KMS-11 (cell line): ENCODE results near the gene ZKSCAN8.

Experiments used
- H2AFZ ChIP-seq: fragments of 200-600 bp; sonication (generic); 2 replicates; pipeline ENCODE4 v1.6.1; 2016; ENCODE audit warnings: antibody characterized with exemption, mixed run types, low read depth
- H3K27ac ChIP-seq: fragments of 200-600 bp; sonication (generic); 2 replicates; pipeline ENCODE4 v1.6.1; 2016; ENCODE audit warnings: mild to moderate bottlenecking, mixed run types
- H3K27me3 ChIP-seq: fragments of 200-600 bp; sonication (generic); 2 replicates; pipeline ENCODE4 v1.6.1; 2017; ENCODE audit warnings: mild to moderate bottlenecking, low read depth, mixed run types, moderate library complexity; ENCODE audit not compliant: insufficient read depth
- H3K36me3 ChIP-seq: fragments of 200-600 bp; sonication (generic); 2 replicates; pipeline ENCODE4 v1.6.1; 2017; ENCODE audit warnings: mild to moderate bottlenecking, mixed run types; ENCODE audit not compliant: insufficient read depth
- H3K4me1 ChIP-seq: fragments of 200-600 bp; sonication (generic); 2 replicates; pipeline ENCODE4 v1.6.1; 2016; ENCODE audit warnings: mild to moderate bottlenecking, low read depth, mixed run types; ENCODE audit not compliant: poor library complexity, severe bottlenecking
- H3K4me2 ChIP-seq: fragments of 200-600 bp; sonication (generic); 2 replicates; pipeline ENCODE4 v1.7.0; 2016; ENCODE audit warnings: mild to moderate bottlenecking, mixed run types
- H3K4me3 ChIP-seq: fragments of 200-600 bp; sonication (generic); IDR thresholded peaks from 2 replicates; pipeline ENCODE4 v1.6.1; 2017; ENCODE audit warnings: low read depth, low read length, mixed read lengths; ENCODE audit not compliant: insufficient read depth
- H3K79me2 ChIP-seq: fragments of 200-600 bp; sonication (generic); 2 replicates; pipeline ENCODE4 v1.6.1; 2016; ENCODE audit warnings: low read depth, mixed run types; ENCODE audit not compliant: insufficient read depth
- H3K9ac ChIP-seq: fragments of 200-600 bp; sonication (generic); 2 replicates; pipeline ENCODE4 v1.6.1; 2016; ENCODE audit warnings: mild to moderate bottlenecking, mixed run types
- H4K20me1 ChIP-seq: fragments of 200-600 bp; sonication (generic); 2 replicates; pipeline ENCODE4 v1.6.1; 2016; ENCODE audit warnings: mild to moderate bottlenecking, mixed run types; ENCODE audit not compliant: insufficient read depth
- CTCF ChIP-seq: fragments of 200-600 bp; sonication (generic); conservative IDR thresholded peaks from 2 replicates; pipeline ENCODE4 v1.6.1; 2017; ENCODE audit warnings: low read depth, mild to moderate bottlenecking, antibody characterized with exemption, low read length, moderate library complexity, mixed read lengths

ZKSCAN8 gene

GRCh38 chr6:28171271-28171670, 29.6 kb downstream of the ZKSCAN8 start:
- Histone ChIP-seq H3K4me2 (no peak overlapping the region), H2AFZ (no peak overlapping the region), H3K27ac (no peak overlapping the region), H3K4me1 (no peaks in the 10 kb centered on the region), H3K4me3 (no peak overlapping the region), H3K36me3 (no peaks in the 10 kb centered on the region), H3K27me3 (no peaks in the 10 kb centered on the region), H3K9ac (no peak overlapping the region), H3K79me2 (no peaks in the 10 kb centered on the region), H4K20me1 (no peaks in the 10 kb centered on the region)
- no peak for TF ChIP-seq CTCF

- H3K27ac ChIP-seq, result no peak overlapping the region
- no peak overlapping the region for H3K9ac ChIP-seq
- no peak overlapping the region for H3K4me3 ChIP-seq
- no peak overlapping the region for H2AFZ ChIP-seq
- no peak overlapping the region for H3K4me2 ChIP-seq
- H3K36me3 ChIP-seq, result no peaks in the 10 kb centered on the region
- no peaks in the 10 kb centered on the region for H3K79me2 ChIP-seq
- H3K27me3 ChIP-seq, result no peaks in the 10 kb centered on the region
- H3K4me1 ChIP-seq, result no peaks in the 10 kb centered on the region
- TF ChIP-seq CTCF, result no peak
- no peaks in the 10 kb centered on the region for H4K20me1 ChIP-seq
Observed at GRCh38 chr6:28172006-28172405, 30.3 kb downstream of the ZKSCAN8 start.

GRCh38 chr6:28176373-28176772, 34.7 kb downstream of the ZKSCAN8 start:
- no peak overlapping the region for H3K9ac ChIP-seq
- no peaks in the 10 kb centered on the region for H3K4me1 ChIP-seq
- no peak overlapping the region for H3K4me2 ChIP-seq
- no peaks in the 10 kb centered on the region for H4K20me1 ChIP-seq
- H2AFZ ChIP-seq, result no peak overlapping the region
- no peaks in the 10 kb centered on the region for H3K36me3 ChIP-seq
- H3K79me2 ChIP-seq, result no peaks in the 10 kb centered on the region
- no peaks in the 10 kb centered on the region for H3K27me3 ChIP-seq
- H3K4me3 ChIP-seq, result no peak overlapping the region
- no peak for TF ChIP-seq CTCF
- H3K27ac ChIP-seq, result no peak overlapping the region

GRCh38 chr6:28182255-28182654, 40.6 kb downstream of the ZKSCAN8 start:
- no peak overlapping the region for H3K4me3 ChIP-seq
- H3K4me2 ChIP-seq, result no peak overlapping the region
- no peak for TF ChIP-seq CTCF

More at GRCh38 chr6:28182255-28182654, 40.6 kb downstream of the ZKSCAN8 start:
- Histone ChIP-seq H2AFZ (no peak overlapping the region), H3K79me2 (no peaks in the 10 kb centered on the region), H3K36me3 (no peaks in the 10 kb centered on the region), H3K9ac (no peak overlapping the region), H3K27me3 (no peaks in the 10 kb centered on the region), H4K20me1 (no peaks in the 10 kb centered on the region), H3K4me1 (no peaks in the 10 kb centered on the region), H3K27ac (no peak overlapping the region)
